ENCODE results near the gene IFT172. TPM values are rescaled to one million over a fixed set of nuclear protein-coding genes. Genes with fewer than 3 reads are reported as not detected.

Gene IFT172
- total and polyA plus RNA-seq, 2 of the 4 experiments (the other 2 are of a cell fraction): 18.8 to 25.5 TPM

- no peak for TF ChIP-seq CEBPB (IDR thresholded peaks at IDR 0.05; ENCODE audit: low read depth, low read length)
- TF ChIP-seq ELK1 (IDR thresholded peaks at IDR 0.05; ENCODE audit: borderline replicate concordance, low read depth, low read length): no peak
- peak; percentile 70 for TF ChIP-seq CTCF (conservative IDR thresholded peaks at IDR 0.05; ENCODE audit: low read depth, low read length)
- TF ChIP-seq RFX5 (IDR thresholded peaks at IDR 0.05; ENCODE audit: low read depth, low read length): no peak
- no peak for TF ChIP-seq MAFK (IDR thresholded peaks at IDR 0.05; ENCODE audit: low read depth, low read length)
- no peak for TF ChIP-seq BHLHE40 (IDR thresholded peaks at IDR 0.05; ENCODE audit: low read depth, low read length)
- TF ChIP-seq POLR2A (IDR thresholded peaks at IDR 0.05; ENCODE audit: low read depth, low read length): no peak
- TF ChIP-seq USF2 (IDR thresholded peaks at IDR 0.05; ENCODE audit: low read depth, low read length): no peak
- peak; percentile 62 for TF ChIP-seq RAD21 (IDR thresholded peaks at IDR 0.05; ENCODE audit: low read length)
- no peak for TF ChIP-seq CHD1 (IDR thresholded peaks at IDR 0.05; ENCODE audit: low read depth, low read length)
- TF ChIP-seq FOS (IDR thresholded peaks at IDR 0.05; ENCODE audit: low read depth, low read length): no peak
- peak; percentile 70 for TF ChIP-seq SMC3 (IDR thresholded peaks at IDR 0.05; ENCODE audit: low read depth, low read length)
- Histone ChIP-seq H3K79me1 (ENCODE audit: low read depth in 1 of 2, low read length in 2 of 2) (peaks cover 0 to 20% of the 10 kb centered on the region in 2 experiments; a peak in 2 of 4 replicates), H3K9me3 (ENCODE audit: control insufficient read depth, insufficient read depth, low read length) (no peaks in the 10 kb centered on the region), H3K14ac (replicated peaks; ENCODE audit: low read depth, low read length) (no peak overlapping the region), H3K9ac (ENCODE audit: low read depth, low read length) (peak overlapping the region; percentile 58), H3K4me1 (ENCODE audit: control insufficient read depth, insufficient read depth, low read length) (0 out of 2 replicates have a peak, but pooled peaks cover 2% of the 10 kb centered on the region), H3K36me3 (ENCODE audit: control insufficient read depth, insufficient read depth, low read length) (peaks cover 3% of the 10 kb centered on the region; the same call in 1 of the 2 replicates), H2BK15ac (ENCODE audit: low read depth, low read length) (no peak overlapping the region), H4K5ac (ENCODE audit: low read depth, low read length) (no peak overlapping the region), H2AK5ac (ENCODE audit: low read depth, low read length) (no peak overlapping the region), H2BK120ac (ENCODE audit: low read depth, low read length) (no peak overlapping the region), H3K23ac (ENCODE audit: low read depth, low read length) (peak overlapping the region; percentile 67; the same call in 1 of the 2 replicates), H3K4me3 (ENCODE audit: insufficient read depth, low read depth, low read length) (peak overlapping the region; percentile 63), H3K56ac (ENCODE audit: extremely low read depth, insufficient read depth, low read length) (no peak overlapping the region), H3K27ac (ENCODE audit: insufficient read depth, low read length) (no peak overlapping the region), H2AK9ac (replicated peaks; ENCODE audit: low read depth, low read length, poor library complexity) (peak overlapping the region; percentile 97), H3K9me1 (ENCODE audit: insufficient read depth, low read length) (peaks cover 4% of the 10 kb centered on the region; the same call in 1 of the 2 replicates), H3K4ac (ENCODE audit: low read depth, low read length) (no peak overlapping the region), H3K4me2 (ENCODE audit: low read depth, low read length) (peak overlapping the region; percentile 99), H3K18ac (ENCODE audit: low read depth, low read length) (no peak overlapping the region), H4K20me1 (ENCODE audit: insufficient read depth, low read length) (peaks cover 15% of the 10 kb centered on the region), H2AFZ (replicated peaks; ENCODE audit: low read length, poor library complexity) (peak overlapping the region; percentile 82), H2BK20ac (ENCODE audit: low read depth, low read length) (no peak overlapping the region), H3K27me3 (ENCODE audit: control insufficient read depth, insufficient read depth, low read length) (no peaks in the 10 kb centered on the region), H4K8ac (ENCODE audit: low read depth in 2 of 2, low read length in 2 of 2) (no peak overlapping the region), H4K91ac (ENCODE audit: insufficient read depth, low read depth, low read length) (no peak overlapping the region), H2BK5ac (ENCODE audit: low read depth, low read length, poor library complexity, severe bottlenecking) (no peak overlapping the region)
- WGBS, 2 experiments (ENCODE audit: extremely low coverage in 2 of 2, insufficient read length in 1 of 2): no CpG with 5 or more reads among the region's 16 CpGs
- BruUV-seq (replicated peaks): no TSS peak
- ATAC-seq (ENCODE audit: low read depth): 0 out of 2 replicates have a peak, but pooled peaks have one; percentile 16
- intact Hi-C loops (cut with micrococcal nuclease): loop anchor here (2.0 to 10.0 kb wide), 3 partner anchors 217 to 274 kb away; partner anchors contain the start of genes CCDC121, GPN1, SLC4A1AP and SUPT7L
- in situ Hi-C loops (cut with MboI; ENCODE audit: low sequenced_read_pairs): no loop called here
- POLR2A ChIA-PET (ENCODE audit: unreplicated experiment): no interaction called here
- CTCF ChIA-PET: interaction anchor here (0.6 to 1.2 kb wide), 6 partner anchors 17 to 275 kb away, joined by 3 to 6 read pairs (median 4); partner anchors contain the start of gene NRBP1
- DNase-seq: peak; percentile 73
- dilution Hi-C loops (cut with HindIII; ENCODE audit: low sequenced_read_pairs, unreplicated experiment): no loop called here
These were observed 81.6 kb downstream of the IFT172 start for GRCh38 chr2:27407798-27408491.
